GM21786 (cell line): ENCODE data around the gene NCR2.

ENCODE experiments used
- ATAC-seq: cut with Tn5 transposase; IDR thresholded peaks from one replicate; pipeline ENCODE4 v1.9.1; 2021; ENCODE audit not compliant: unreplicated experiment

The NCR2 gene

GRCh38 chr6:41356825-41357224 lies 21.4 kb downstream of the NCR2 start:
- ATAC-seq, result no peak

- ATAC-seq, result no peak
These were observed 23.1 kb downstream of the NCR2 start for GRCh38 chr6:41358503-41358902.

- no peak for ATAC-seq
These were observed 24.4 kb downstream of the NCR2 start for GRCh38 chr6:41359617-41360313.

GRCh38 chr6:41360314-41360685 lies 24.9 kb downstream of the NCR2 start:
- no peak for ATAC-seq

- no peak for ATAC-seq
These were observed 30.7 kb downstream of the NCR2 start for GRCh38 chr6:41366150-41366549.

- ATAC-seq, result no peak
These were observed 31.7 kb downstream of the NCR2 start for GRCh38 chr6:41367061-41367460.

- ATAC-seq, result no peak
These were observed 32.3 kb downstream of the NCR2 start for GRCh38 chr6:41367700-41368099.

GRCh38 chr6:41370488-41371111 lies 35.2 kb downstream of the NCR2 start:
- ATAC-seq, result no peak

GRCh38 chr6:41371461-41371991 lies 36.1 kb downstream of the NCR2 start:
- ATAC-seq, result no peak

GRCh38 chr6:41371992-41372831 lies 36.8 kb downstream of the NCR2 start:
- no peak for ATAC-seq

GRCh38 chr6:41372832-41373626 lies 37.6 kb downstream of the NCR2 start:
- ATAC-seq, result no peak

GRCh38 chr6:41373627-41373918 lies 38.2 kb downstream of the NCR2 start:
- no peak for ATAC-seq

GRCh38 chr6:41373919-41374617 lies 38.7 kb downstream of the NCR2 start:
- no peak for ATAC-seq

GRCh38 chr6:41374618-41375590 lies 39.5 kb downstream of the NCR2 start:
- ATAC-seq, result no peak

- ATAC-seq, result no peak
These were observed 40.3 kb downstream of the NCR2 start for GRCh38 chr6:41375598-41376151.

GRCh38 chr6:41376176-41376575 lies 40.8 kb downstream of the NCR2 start:
- no peak for ATAC-seq

- ATAC-seq, result no peak
These were observed 41.7 kb downstream of the NCR2 start for GRCh38 chr6:41377071-41377470.

- ATAC-seq, result no peak
These were observed 43.9 kb downstream of the NCR2 start for GRCh38 chr6:41379306-41379705.

- no peak for ATAC-seq
These were observed 51.2 kb downstream of the NCR2 start for GRCh38 chr6:41386594-41386993.
